Activated B cell treated with CpG ODN at 0.5 μM for 24 hours (primary cell): ENCODE data around the gene PDE1C. TPM values are rescaled to one million over a fixed set of nuclear protein-coding genes. Genes with fewer than 3 reads are reported as not detected.
"Not testable (repeated sequence)": the region's sequence is repeated elsewhere in the genome, so short reads cannot be mapped to it uniquely, and the experiment has no call there.

Experiments used
- ATAC-seq: fragments of 200-7000 bp; cut with Tn5 transposase; one replicate; pipeline ENCODE4 v1.10.0; 2021; ENCODE audit warnings: low read depth, mild to moderate bottlenecking, moderate library complexity
- CTCF ChIA-PET: fragments of 350-600 bp; sonication (Branson Sonifier 250); formaldehyde crosslinking; loops from one replicate; lab custom pipeline; 2021; ENCODE audit warnings: antibody characterized with exemption; lab: Charles Lee
- POLR2A ChIA-PET: fragments of 350-600 bp; sonication (Branson Sonifier 250); formaldehyde crosslinking; loops from one replicate; lab custom pipeline; 2021; ENCODE audit warnings: antibody characterized with exemption; lab: Charles Lee
- DNase-seq: peaks from one replicate; pipeline ENCODE4 v3.0.0; 2022
- H3K27ac Mint-ChIP-seq: one replicate; pipeline ENCODE4 v1.8.0; 2020; ENCODE audit warnings: mixed read lengths
- H3K27me3 Mint-ChIP-seq: one replicate; pipeline ENCODE4 v1.8.0; 2021; ENCODE audit warnings: mixed read lengths
- H3K36me3 Mint-ChIP-seq: one replicate; pipeline ENCODE4 v1.8.0; 2021; ENCODE audit warnings: low read depth, mixed read lengths
- H3K4me1 Mint-ChIP-seq: one replicate; pipeline ENCODE4 v1.8.0; 2021; ENCODE audit warnings: mixed read lengths
- H3K4me3 Mint-ChIP-seq: one replicate; pipeline ENCODE4 v1.8.0; 2020; ENCODE audit warnings: mild to moderate bottlenecking, mixed read lengths
- H3K9me3 Mint-ChIP-seq: one replicate; pipeline ENCODE4 v1.8.0; 2020; ENCODE audit warnings: mixed read lengths
- intact Hi-C: fragments of 100-400 bp; cut with micrococcal nuclease; formaldehyde crosslinking; loops from one replicate; pipeline ENCODE4 v1.15.1; 2024
- total RNA-seq: library from RNA; stranded (reverse); gene quantifications from 2 replicates; pipeline ENCODE4 v1.2.3, GENCODE V29; 2022
- TF ChIP-seq, protein P1 (sequence below): fragments of 200-600 bp; IDR thresholded peaks from one replicate; pipeline ENCODE4 v1.8.0; 2022; ENCODE audit warnings: antibody characterized with exemption, mild to moderate bottlenecking

PDE1C gene
- total RNA-seq, 1 donor from 2014 or later = not detected

DNA sequence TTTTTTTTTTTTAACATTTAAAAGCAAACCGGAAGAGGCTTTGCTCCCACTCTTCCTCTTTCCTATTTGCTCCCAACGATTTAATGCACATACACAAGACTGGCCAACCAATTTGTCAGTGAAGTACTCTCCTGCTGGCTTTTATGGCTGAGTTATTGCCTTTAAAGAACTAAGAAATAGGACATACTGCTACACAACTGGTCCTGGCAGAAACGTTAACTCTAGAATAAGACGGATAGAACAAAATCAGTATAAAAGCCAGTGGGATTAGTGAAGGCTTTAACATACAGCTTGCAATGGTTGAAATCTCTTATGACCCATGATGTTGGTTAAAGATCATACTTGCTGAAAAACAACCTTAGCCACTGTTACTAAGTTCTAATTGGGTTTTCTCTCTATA is 47.2 kb downstream of the PDE1C start:
- peaks cover 3% of the 10 kb centered on the region for H3K27me3 Mint-ChIP-seq
- no peaks in the 10 kb centered on the region for H3K9me3 Mint-ChIP-seq
- ChIA-PET POLR2A (no interaction called here), CTCF (no interaction called here)
- no peak overlapping the region for H3K4me3 Mint-ChIP-seq
- TF ChIP-seq, protein P1, sequence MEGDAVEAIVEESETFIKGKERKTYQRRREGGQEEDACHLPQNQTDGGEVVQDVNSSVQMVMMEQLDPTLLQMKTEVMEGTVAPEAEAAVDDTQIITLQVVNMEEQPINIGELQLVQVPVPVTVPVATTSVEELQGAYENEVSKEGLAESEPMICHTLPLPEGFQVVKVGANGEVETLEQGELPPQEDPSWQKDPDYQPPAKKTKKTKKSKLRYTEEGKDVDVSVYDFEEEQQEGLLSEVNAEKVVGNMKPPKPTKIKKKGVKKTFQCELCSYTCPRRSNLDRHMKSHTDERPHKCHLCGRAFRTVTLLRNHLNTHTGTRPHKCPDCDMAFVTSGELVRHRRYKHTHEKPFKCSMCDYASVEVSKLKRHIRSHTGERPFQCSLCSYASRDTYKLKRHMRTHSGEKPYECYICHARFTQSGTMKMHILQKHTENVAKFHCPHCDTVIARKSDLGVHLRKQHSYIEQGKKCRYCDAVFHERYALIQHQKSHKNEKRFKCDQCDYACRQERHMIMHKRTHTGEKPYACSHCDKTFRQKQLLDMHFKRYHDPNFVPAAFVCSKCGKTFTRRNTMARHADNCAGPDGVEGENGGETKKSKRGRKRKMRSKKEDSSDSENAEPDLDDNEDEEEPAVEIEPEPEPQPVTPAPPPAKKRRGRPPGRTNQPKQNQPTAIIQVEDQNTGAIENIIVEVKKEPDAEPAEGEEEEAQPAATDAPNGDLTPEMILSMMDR = no peak
- no peaks in the 10 kb centered on the region for H3K36me3 Mint-ChIP-seq
- H3K4me1 Mint-ChIP-seq = no peaks in the 10 kb centered on the region
- intact Hi-C loops = no loop called here
- H3K27ac Mint-ChIP-seq = no peak overlapping the region
- ATAC-seq (no peak), DNase-seq (no peak)

DNA sequence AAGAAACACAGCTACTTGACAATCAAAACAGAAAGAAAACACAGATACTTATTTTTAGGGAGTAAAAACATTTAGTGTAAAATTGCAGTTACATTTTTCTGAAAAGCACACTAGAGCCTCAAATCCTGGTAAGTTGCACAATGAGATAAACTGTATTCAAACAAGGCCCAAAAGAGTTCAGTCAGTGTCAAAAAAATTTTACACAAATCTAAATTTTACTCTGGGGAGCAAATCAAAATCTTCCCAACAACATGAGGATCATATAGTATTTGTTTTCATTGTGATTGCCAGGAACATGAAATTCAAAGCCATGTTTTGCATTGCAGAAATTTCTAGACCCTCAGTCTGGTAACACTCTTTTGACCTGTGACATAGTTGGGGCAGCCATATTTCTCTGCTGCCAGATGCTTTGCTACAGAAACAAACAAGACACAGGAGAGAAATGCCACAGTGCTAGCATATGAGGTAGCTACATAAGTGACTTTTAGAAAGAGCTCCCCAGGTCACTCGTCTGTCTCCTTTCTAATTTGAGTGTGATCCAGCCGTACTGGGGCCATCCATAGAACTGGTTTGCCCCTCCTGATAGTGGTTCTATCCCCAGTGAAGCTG is 49.6 kb downstream of the PDE1C start:
- DNase-seq (no peak), ATAC-seq (no peak)
- no peak overlapping the region for H3K4me3 Mint-ChIP-seq
- H3K4me1 Mint-ChIP-seq = no peaks in the 10 kb centered on the region
- peaks cover 3% of the 10 kb centered on the region for H3K27me3 Mint-ChIP-seq
- TF ChIP-seq, protein P1 = no peak
- POLR2A ChIA-PET = no interaction called here
- CTCF ChIA-PET = no interaction called here
- intact Hi-C loops = no loop called here
- no peaks in the 10 kb centered on the region for H3K9me3 Mint-ChIP-seq
- no peak overlapping the region for H3K27ac Mint-ChIP-seq
- no peaks in the 10 kb centered on the region for H3K36me3 Mint-ChIP-seq

DNA sequence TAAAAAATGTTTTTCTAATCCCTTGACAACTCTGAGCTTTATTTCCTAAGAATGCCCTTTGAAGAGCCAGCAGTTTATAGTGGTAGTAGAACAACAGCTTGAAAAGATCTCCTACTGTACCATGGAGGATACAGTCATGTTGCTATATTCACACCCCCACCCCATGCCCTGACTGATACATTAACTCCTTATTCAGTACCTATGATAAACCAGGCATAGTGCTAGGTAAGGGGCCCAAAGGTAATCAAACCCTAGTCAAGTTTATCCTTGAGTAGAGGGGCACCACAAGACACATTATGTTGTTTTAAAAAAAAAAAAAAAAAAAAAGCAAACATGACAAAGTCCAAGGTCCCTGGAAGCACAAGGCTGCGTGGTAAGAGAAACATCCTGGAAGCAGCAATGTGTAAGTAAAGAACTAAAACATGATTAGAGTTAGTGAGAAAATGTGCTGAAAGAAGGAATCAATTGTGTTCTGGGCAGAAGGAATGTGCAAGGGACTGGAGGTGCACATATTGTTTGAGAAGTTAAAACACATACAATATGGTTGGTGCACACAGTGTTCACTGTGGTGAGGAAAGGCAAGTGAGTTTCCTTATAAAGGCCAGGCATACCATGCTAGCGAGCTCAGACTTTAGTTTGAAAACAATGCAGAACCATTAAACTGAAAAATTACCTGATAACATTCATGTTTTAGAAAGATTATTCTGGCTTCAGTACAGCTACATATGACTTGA is 51.2 kb downstream of the PDE1C start:
- H3K9me3 Mint-ChIP-seq = no peaks in the 10 kb centered on the region
- no peak overlapping the region for H3K27ac Mint-ChIP-seq
- no peak for ATAC-seq
- DNase-seq = no peak
- no peaks in the 10 kb centered on the region for H3K4me1 Mint-ChIP-seq
- CTCF ChIA-PET = no interaction called here
- intact Hi-C loops = no loop called here
- H3K27me3 Mint-ChIP-seq = no peaks in the 10 kb centered on the region
- H3K36me3 Mint-ChIP-seq = no peaks in the 10 kb centered on the region
- H3K4me3 Mint-ChIP-seq = no peak overlapping the region
- TF ChIP-seq, protein P1 = no peak
- POLR2A ChIA-PET = no interaction called here

DNA sequence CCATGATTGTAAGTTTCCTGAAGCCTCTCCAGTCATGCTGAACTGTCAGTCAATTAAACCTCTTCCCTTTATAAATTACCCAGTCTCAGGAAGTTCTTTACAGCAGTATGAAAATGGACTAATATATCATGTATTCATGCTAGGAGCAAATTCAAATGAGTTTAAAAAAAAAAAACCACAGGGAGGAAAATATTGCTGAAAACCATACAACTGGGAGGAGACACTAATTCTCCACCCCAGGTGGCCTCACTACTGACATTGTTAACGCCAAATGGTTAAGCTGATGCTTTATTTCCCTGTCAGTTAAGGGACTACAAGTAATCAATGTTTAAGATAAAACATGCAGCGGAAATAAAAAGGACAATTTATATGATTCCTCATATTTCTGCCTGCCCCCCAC is 55.1 kb downstream of the PDE1C start:
- no peaks in the 10 kb centered on the region for H3K36me3 Mint-ChIP-seq
- H3K27ac Mint-ChIP-seq = no peak overlapping the region
- POLR2A ChIA-PET = no interaction called here
- TF ChIP-seq, protein P1 = no peak
- no peaks in the 10 kb centered on the region for H3K4me1 Mint-ChIP-seq
- intact Hi-C loops = no loop called here
- H3K9me3 Mint-ChIP-seq = peaks cover 7% of the 10 kb centered on the region
- H3K4me3 Mint-ChIP-seq = no peak overlapping the region
- CTCF ChIA-PET = no interaction called here
- ATAC-seq (no peak), DNase-seq (no peak)
- H3K27me3 Mint-ChIP-seq = no peaks in the 10 kb centered on the region

DNA sequence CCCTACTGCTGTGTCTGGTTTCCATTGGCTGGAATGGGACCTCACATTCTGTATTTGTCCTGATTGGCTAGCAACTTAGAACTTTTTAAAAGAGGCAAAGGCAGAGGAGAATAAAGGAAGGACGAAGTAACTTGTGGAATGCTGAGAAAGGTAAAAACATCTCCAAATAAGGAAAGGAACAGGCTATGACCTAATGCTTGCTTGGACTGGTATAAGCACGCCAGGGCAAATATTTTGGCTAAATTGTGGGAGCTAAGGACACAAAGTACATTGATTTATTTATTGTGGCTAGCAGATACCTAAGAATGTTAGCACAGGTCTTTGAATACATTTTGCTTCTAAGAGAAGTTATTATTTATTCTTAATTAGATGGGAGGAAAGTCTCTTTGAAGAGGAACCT is 56.7 kb downstream of the PDE1C start:
- intact Hi-C loops, H3K4me3 Mint-ChIP-seq, DNase-seq, H3K9me3 Mint-ChIP-seq, H3K27ac Mint-ChIP-seq, CTCF ChIA-PET, ATAC-seq, POLR2A ChIA-PET, H3K27me3 Mint-ChIP-seq, H3K36me3 Mint-ChIP-seq, H3K4me1 Mint-ChIP-seq: not testable (repeated sequence)
